Brain microvascular endothelial cell (primary cell): ENCODE data around the gene GFRAL.
A peak's percentile ranks its signal among the peaks of the same experiment; 100 is the strongest.

Experiments used
- DNase-seq: peaks from one replicate; pipeline ENCODE4 v3.0.0-alpha.2; 2020
- H3K27ac ChIP-seq: fragments of 250-450 bp; sonication (Bioruptor Pico); 2 replicates; pipeline ENCODE4 v1.5.1; 2020; ENCODE audit warnings: mild to moderate bottlenecking, moderate library complexity
- H3K27me3 ChIP-seq: fragments of 250-450 bp; sonication (Bioruptor Pico); replicated peaks from 2 replicates; pipeline ENCODE4 v1.5.1; 2020; ENCODE audit warnings: mild to moderate bottlenecking
- H3K36me3 ChIP-seq: fragments of 250-450 bp; sonication (Bioruptor Pico); replicated peaks from 2 replicates; pipeline ENCODE4 v1.5.1; 2020; ENCODE audit warnings: mild to moderate bottlenecking
- H3K4me3 ChIP-seq: 2 replicates; pipeline ENCODE4 v1.5.1; 2011; ENCODE audit warnings: low read depth, mild to moderate bottlenecking, control low read depth, low read length, moderate library complexity
- CTCF ChIP-seq: IDR thresholded peaks from 2 replicates; pipeline ENCODE4 v1.5.1; 2011; ENCODE audit warnings: low read depth, mild to moderate bottlenecking, moderate library complexity, low read length, control low read depth, inconsistent platforms; ENCODE audit errors: missing control alignments
- in situ Hi-C: cut with HindIII; loops from 2 replicates; pipeline ENCODE4 v1.10.0; 2017; ENCODE audit warnings: low sequenced_read_pairs, low pct_ligation_motif_present

Gene GFRAL

GRCh38 chr6:55399351-55399750 lies 72.1 kb downstream of the GFRAL start:
- Histone ChIP-seq H3K36me3 (no peaks in the 10 kb centered on the region), H3K4me3 (no peak overlapping the region), H3K27me3 (no peaks in the 10 kb centered on the region), H3K27ac (no peak overlapping the region)
- in situ Hi-C loops, result no loop called here
- no peak for TF ChIP-seq CTCF
- DNase-seq, result no peak

- no peak for TF ChIP-seq CTCF
- no peak overlapping the region for H3K27ac ChIP-seq
- H3K27me3 ChIP-seq, result no peaks in the 10 kb centered on the region
- in situ Hi-C loops, result no loop called here
- DNase-seq, result no peak
- H3K36me3 ChIP-seq, result no peaks in the 10 kb centered on the region
- no peak overlapping the region for H3K4me3 ChIP-seq
Observed at GRCh38 chr6:55405474-55406235, 78.4 kb downstream of the GFRAL start.

- no peak for DNase-seq
- no peak for TF ChIP-seq CTCF
- Histone ChIP-seq H3K4me3 (no peak overlapping the region), H3K27me3 (no peaks in the 10 kb centered on the region), H3K36me3 (no peaks in the 10 kb centered on the region), H3K27ac (no peak overlapping the region)
- in situ Hi-C loops, result no loop called here
Observed at GRCh38 chr6:55410674-55411073, 83.4 kb downstream of the GFRAL start.

- no peaks in the 10 kb centered on the region for H3K27me3 ChIP-seq
- no peak for TF ChIP-seq CTCF
- H3K4me3 ChIP-seq, result no peak overlapping the region
- in situ Hi-C loops, result no loop called here
- H3K36me3 ChIP-seq, result no peaks in the 10 kb centered on the region
- DNase-seq, result no peak
- H3K27ac ChIP-seq, result no peak overlapping the region
Observed at GRCh38 chr6:55423933-55424332, 96.7 kb downstream of the GFRAL start.

- in situ Hi-C loops, result no loop called here
- Histone ChIP-seq H3K36me3 (no peaks in the 10 kb centered on the region), H3K27ac (no peak overlapping the region), H3K4me3 (no peak overlapping the region), H3K27me3 (no peaks in the 10 kb centered on the region)
- DNase-seq, result peak; percentile 63
- TF ChIP-seq CTCF, result no peak
Observed at GRCh38 chr6:55433446-55434130, 106.3 kb downstream of the GFRAL start.
